Heart left ventricle (tissue), 16 donors: Measurements from ENCODE around the gene ZP4. TPM values are rescaled to one million over a fixed set of nuclear protein-coding genes. Genes with fewer than 3 reads are reported as not detected.
A peak's percentile ranks its signal among the peaks of the same experiment; 100 is the strongest.

ENCODE experiments used
- ATAC-seq, 4 donors: fragments of 200-7000 bp; cut with Tn5 transposase; one replicate each; pipeline ENCODE4 v1.9.1; 2020 to 2022; ENCODE audit warnings: moderate library complexity in 4 of 4, mild to moderate bottlenecking in 3 of 4, moderate number of reproducible peaks in 1 of 4
- DNase-seq, 5 donors: peaks; one replicate each; pipeline ENCODE4 v3.0.0-alpha.2; 2020
- H3K27ac ChIP-seq, 12 donors: fragments of 200-600 bp; sonication (generic) in 4 of 12; one replicate each; pipeline versions ENCODE4 v1.5.0 to v1.8.0; 2016 to 2022; ENCODE audit warnings: mild to moderate bottlenecking in 2 of 12
- H3K27me3 ChIP-seq, 9 donors: fragments of 200-600 bp; sonication (generic) in 2 of 9; one replicate each; pipeline versions ENCODE4 v1.5.1 to v1.8.0; 2016 to 2022; ENCODE audit warnings: mild to moderate bottlenecking in 3 of 9
- H3K36me3 ChIP-seq, 9 donors: fragments of 200-600 bp; sonication (generic) in 2 of 9; one replicate each; pipeline versions ENCODE4 v1.5.0 to v1.8.0; 2018 to 2022; ENCODE audit warnings: mild to moderate bottlenecking in 2 of 9
- H3K4me1 ChIP-seq, 12 donors: fragments of 200-600 bp; sonication (generic) in 4 of 12; one replicate each; pipeline versions ENCODE4 v1.5.0 to v1.8.0; 2016 to 2022; ENCODE audit warnings: mild to moderate bottlenecking in 3 of 12
- H3K4me3 ChIP-seq, 12 donors: fragments of 200-600 bp; sonication (generic) in 4 of 12; one replicate each; pipeline versions ENCODE4 v1.5.0 to v1.8.0; 2017 to 2022; ENCODE audit warnings: mild to moderate bottlenecking in 9 of 12, moderate library complexity in 4 of 12
- H3K9me3 ChIP-seq, 12 donors: fragments of 200-600 bp; sonication (generic) in 4 of 12; one replicate each; pipeline versions ENCODE4 v1.5.0 to v1.8.0; 2016 to 2022; ENCODE audit warnings: mild to moderate bottlenecking in 1 of 12
- CTCF ChIP-seq, 12 donors: fragments of 200-600 bp; sonication (generic) in 4 of 12; IDR thresholded peaks; one replicate each; pipeline versions ENCODE4 v1.5.0 to v1.8.0; 2018 to 2022; ENCODE audit warnings: antibody characterized with exemption in 12 of 12, mild to moderate bottlenecking in 5 of 12
- POLR2A ChIP-seq, 2 donors: fragments of 450-650 bp; IDR thresholded peaks; one replicate each; pipeline ENCODE4 v1.6.1; 2017; ENCODE audit warnings: antibody characterized with exemption in 2 of 2, mild to moderate bottlenecking in 2 of 2, moderate library complexity in 2 of 2
- WGBS, 4 donors: extraction: QIAGEN DNeasy Blood & Tissue Kit in 2 of 4; methylation state at CpG; one replicate each; pipeline versions ENCODE4 v1.1.5 to v1.1.7; 2013 to 2018; 5-methylcytosine and 5-hydroxymethylcytosine counted together
- intact Hi-C, 10 donors: fragments of 100-400 bp; cut with DNase I; formaldehyde crosslinking; loops; one replicate each; pipeline versions ENCODE4 v1.11.1 to v1.14.2; 2022
- polyA plus RNA-seq, 2 donors: library from polyadenylated mRNA; stranded (reverse); fragments of 200-250 nt; gene quantifications; one replicate each; pipeline ENCODE4 v1.2.3, GENCODE V29; 2013
- total RNA-seq, 9 donors: library from RNA; depleted of rRNA in 2 of 9; stranded (reverse); fragments of >200 nt in 2 of 9; fragmentation: NEBNext Ultra II Directional in 3 of 9; extraction: Animal tissue kit (Norgen Biotek cat#: 25700) in 3 of 9; gene quantifications; one replicate each; pipeline versions ENCODE4 v1.1.0 to v1.2.4, GENCODE V29; 2016 to 2023
- donor health status: ischemic (EF 13 %, LVEDD 7.1; RV severe dilation, severe dysfunction).
- donor health status: healthy with polysubstance abuse.
- donor health status: DM: no; HTN: yes; CAD: no.
- donor health status: DM: no; HTN: no; CAD: no.
- donor health status: ischemic (EF 25% LVEDD 6.9; RV normal size, moderate dysfunction).
- donor health status: ischemic (EF 25% LVEDD 5.7; RV mildly dilated, moderate dysfunction).
- donor health status: healthy.
- donor health status: DM: yes; HTN: yes; CAD: no.
- donor health status: ischemic (EF 35%, LVEDD 5.7; RV mildly dilated, moderate dysfunction).
- donor health status: nonischemic (EF 11% LVEDD 7.7; RV severe dilation, severe dysfunction).
- donor health status: DM: yes; HTN: yes; CAD: no.
- donor health status: PGD.
- donor health status: ischemic (EF 29% LVEDD 5.4; RV normal size, mild dysfunction).
- donor health status: nonischemic (EF 23%, LVEDD 6.1; RV moderate dilation, normal function).

Gene ZP4
- total and polyA plus RNA-seq, 11 donors, result not detected

GRCh38 chr1:237864338-237865244 lies 26.1 kb downstream of the ZP4 start:
- Histone ChIP-seq H3K36me3 (no peaks in the 10 kb centered on the region), H3K9me3 (no peaks in the 10 kb centered on the region), H3K27me3 (no peaks in the 10 kb centered on the region), H3K27ac (no peak overlapping the region), H3K4me3 (peak overlapping the region in 1 of 12 donors; percentile 13), H3K4me1 (peaks cover 0 to 11% (median 0%) of the 10 kb centered on the region in 12 donors)
- ATAC-seq, result peak; percentile 77 to 92 (median 90)
- intact Hi-C loops, result loop anchor here in 1 of 10 donors (10.0 kb wide), 1 partner anchor 1090 kb away; no protein-coding TSS in a partner anchor
- peak; percentile 55 to 84 (median 75) for DNase-seq
- WGBS, 4 donors, result 10 to 12% (median 11%) methylated on average over 24 to 25 of the region's 25 CpGs
- no peak for TF ChIP-seq POLR2A (IDR thresholded peaks at IDR 0.05)
- TF ChIP-seq CTCF (IDR thresholded peaks at IDR 0.05), result peak; percentile 76 to 89 (median 81)

GRCh38 chr1:237863234-237863633 lies 27.5 kb downstream of the ZP4 start:
- no peak for TF ChIP-seq POLR2A (IDR thresholded peaks at IDR 0.05)
- no peak for TF ChIP-seq CTCF (IDR thresholded peaks at IDR 0.05)

GRCh38 chr1:237861944-237862343 lies 28.8 kb downstream of the ZP4 start:
- H3K4me1 ChIP-seq, result peaks cover 0 to 11% (median 0%) of the 10 kb centered on the region in 12 donors
- no peaks in the 10 kb centered on the region for H3K9me3 ChIP-seq
- intact Hi-C loops, result loop anchor here in 1 of 10 donors (10.0 kb wide), 1 partner anchor 1093 kb away; no protein-coding TSS in a partner anchor
- no peak overlapping the region for H3K4me3 ChIP-seq
- TF ChIP-seq POLR2A (IDR thresholded peaks at IDR 0.05), result no peak
- TF ChIP-seq CTCF (IDR thresholded peaks at IDR 0.05), result no peak
- 62 to 71% (median 67%) methylated on average over 8 of the region's 8 CpGs for whole genome bisulfite sequencing, 4 donors
- H3K27ac ChIP-seq, result no peak overlapping the region
- no peaks in the 10 kb centered on the region for H3K27me3 ChIP-seq
- ATAC-seq (no peak), DNase-seq (no peak)
- H3K36me3 ChIP-seq, result no peaks in the 10 kb centered on the region

More at GRCh38 chr1:237863234-237863633, 27.5 kb downstream of the ZP4 start:
- no peak overlapping the region for H3K4me3 ChIP-seq
- H3K27ac ChIP-seq, result no peak overlapping the region
- intact Hi-C loops, result loop anchor here in 1 of 10 donors (10.0 kb wide), 1 partner anchor 1092 kb away; no protein-coding TSS in a partner anchor
- H3K9me3 ChIP-seq, result no peaks in the 10 kb centered on the region
- H3K36me3 ChIP-seq, result no peaks in the 10 kb centered on the region
- DNase-seq (no peak), ATAC-seq (no peak)
- peaks cover 0 to 11% (median 0%) of the 10 kb centered on the region in 12 donors for H3K4me1 ChIP-seq
- no peaks in the 10 kb centered on the region for H3K27me3 ChIP-seq
- WGBS, 4 donors, result 76 to 92% (median 87%) methylated on average over 2 of the region's 2 CpGs

GRCh38 chr1:237858992-237859391 lies 31.7 kb downstream of the ZP4 start:
- no peak overlapping the region for H3K27ac ChIP-seq
- no peaks in the 10 kb centered on the region for H3K27me3 ChIP-seq
- no peaks in the 10 kb centered on the region for H3K36me3 ChIP-seq
- H3K4me1 ChIP-seq, result peaks cover 0 to 3% (median 0%) of the 10 kb centered on the region in 12 donors
- H3K9me3 ChIP-seq, result no peaks in the 10 kb centered on the region
- no peak for ATAC-seq
- TF ChIP-seq CTCF (IDR thresholded peaks at IDR 0.05), result no peak
- no peak for TF ChIP-seq POLR2A (IDR thresholded peaks at IDR 0.05)
- no peak overlapping the region for H3K4me3 ChIP-seq
- 58 to 65% (median 61%) methylated on average over 4 of the region's 4 CpGs for WGBS, 4 donors
- intact Hi-C loops, result no loop called here
- no peak for DNase-seq
